Subcutaneous adipose tissue (tissue), 4 donors: ENCODE data around the gene ZNF804A. TPM values are rescaled to one million over a fixed set of nuclear protein-coding genes. Genes with fewer than 3 reads are reported as not detected.

Source experiments
- CTCF ChIP-seq: fragments of 450-650 bp; IDR thresholded peaks from one replicate; pipeline ENCODE4 v1.5.1; 2016; ENCODE audit warnings: low read depth, mild to moderate bottlenecking, control low read depth, antibody characterized with exemption, moderate library complexity
- total RNA-seq, 4 donors: library from RNA; depleted of rRNA; stranded (reverse); fragments of >200 nt; gene quantifications; one replicate each; pipeline ENCODE4 v1.1.0, GENCODE V29; 2016

Gene ZNF804A
- total RNA-seq, 4 donors from 2014 or later: 0.16 to 1.2 (median 0.30) TPM

GRCh38 chr2:184849516-184849915 lies 251.2 kb downstream of the ZNF804A start:
- TF ChIP-seq CTCF: no peak

GRCh38 chr2:184851576-184851975 lies 253.2 kb downstream of the ZNF804A start:
- TF ChIP-seq CTCF: no peak

GRCh38 chr2:184859187-184859586 lies 260.9 kb downstream of the ZNF804A start:
- no peak for TF ChIP-seq CTCF

- no peak for TF ChIP-seq CTCF
Observed at GRCh38 chr2:184860744-184861143, 262.4 kb downstream of the ZNF804A start.

- no peak for TF ChIP-seq CTCF
Observed at GRCh38 chr2:184875212-184875611, 276.9 kb downstream of the ZNF804A start.

GRCh38 chr2:184875911-184876310 lies 277.6 kb downstream of the ZNF804A start:
- no peak for TF ChIP-seq CTCF

- no peak for TF ChIP-seq CTCF
Observed at GRCh38 chr2:184877909-184878308, 279.6 kb downstream of the ZNF804A start.
